ENCODE results near the gene CUEDC1. TPM values are rescaled to one million over a fixed set of nuclear protein-coding genes. Genes with fewer than 3 reads are reported as not detected.

The CUEDC1 gene
- total RNA-seq, 1 donor from 2014 or later, result 37.0 TPM

DNA sequence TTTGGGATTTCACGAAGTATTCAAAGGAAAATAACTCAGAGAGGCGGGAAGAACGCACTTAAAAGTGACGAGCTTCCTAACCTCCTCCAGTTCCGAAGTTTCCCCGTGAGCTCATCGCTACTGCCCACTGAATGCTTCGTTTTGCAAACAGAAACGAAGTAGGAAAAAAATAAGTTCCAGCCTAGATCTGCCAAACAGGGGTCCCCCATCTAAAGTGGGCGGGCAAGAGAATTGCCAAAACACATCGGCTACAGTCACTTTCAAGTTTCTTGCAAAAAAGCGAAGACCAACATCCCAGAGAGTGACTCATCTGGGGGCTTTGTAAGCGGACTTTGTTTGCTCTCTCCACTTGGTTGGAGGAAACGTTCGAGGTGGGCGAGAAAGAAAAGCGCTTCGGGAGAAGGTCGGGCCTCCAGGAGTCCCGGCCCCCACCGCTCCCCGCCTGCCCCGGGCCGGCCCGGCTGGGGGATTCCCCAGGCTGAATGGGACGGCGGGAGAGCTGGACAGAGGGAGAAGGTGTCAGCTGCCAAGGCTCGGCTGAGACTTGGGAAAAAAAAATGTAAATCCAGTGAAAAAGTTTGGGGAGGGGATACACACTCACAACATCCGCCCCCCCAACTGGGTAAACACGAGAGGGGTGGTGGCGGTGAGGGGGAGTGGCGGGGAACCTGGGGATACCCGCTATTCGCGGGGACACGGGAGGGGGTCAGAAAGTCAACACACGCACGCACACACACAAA is 31.8 kb upstream of the CUEDC1 start:
- Mint-ChIP-seq H3K27ac (peak overlapping the region; percentile 98), H3K4me1 (peaks cover 62% of the 10 kb centered on the region), H3K27me3 (ENCODE audit: low read depth) (no peaks in the 10 kb centered on the region), H3K36me3 (peaks cover 7% of the 10 kb centered on the region), H3K4me3 (peak overlapping the region; percentile 89), H3K9me3 (no peaks in the 10 kb centered on the region)
- TF ChIP-seq, protein P1, sequence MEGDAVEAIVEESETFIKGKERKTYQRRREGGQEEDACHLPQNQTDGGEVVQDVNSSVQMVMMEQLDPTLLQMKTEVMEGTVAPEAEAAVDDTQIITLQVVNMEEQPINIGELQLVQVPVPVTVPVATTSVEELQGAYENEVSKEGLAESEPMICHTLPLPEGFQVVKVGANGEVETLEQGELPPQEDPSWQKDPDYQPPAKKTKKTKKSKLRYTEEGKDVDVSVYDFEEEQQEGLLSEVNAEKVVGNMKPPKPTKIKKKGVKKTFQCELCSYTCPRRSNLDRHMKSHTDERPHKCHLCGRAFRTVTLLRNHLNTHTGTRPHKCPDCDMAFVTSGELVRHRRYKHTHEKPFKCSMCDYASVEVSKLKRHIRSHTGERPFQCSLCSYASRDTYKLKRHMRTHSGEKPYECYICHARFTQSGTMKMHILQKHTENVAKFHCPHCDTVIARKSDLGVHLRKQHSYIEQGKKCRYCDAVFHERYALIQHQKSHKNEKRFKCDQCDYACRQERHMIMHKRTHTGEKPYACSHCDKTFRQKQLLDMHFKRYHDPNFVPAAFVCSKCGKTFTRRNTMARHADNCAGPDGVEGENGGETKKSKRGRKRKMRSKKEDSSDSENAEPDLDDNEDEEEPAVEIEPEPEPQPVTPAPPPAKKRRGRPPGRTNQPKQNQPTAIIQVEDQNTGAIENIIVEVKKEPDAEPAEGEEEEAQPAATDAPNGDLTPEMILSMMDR (IDR thresholded peaks at IDR 0.05; ENCODE audit: unreplicated experiment), result no peak
- DNase-seq (ENCODE audit: low spot score in 2 of 2, unreplicated experiment in 2 of 2), result peak; percentile 32 to 60

DNA sequence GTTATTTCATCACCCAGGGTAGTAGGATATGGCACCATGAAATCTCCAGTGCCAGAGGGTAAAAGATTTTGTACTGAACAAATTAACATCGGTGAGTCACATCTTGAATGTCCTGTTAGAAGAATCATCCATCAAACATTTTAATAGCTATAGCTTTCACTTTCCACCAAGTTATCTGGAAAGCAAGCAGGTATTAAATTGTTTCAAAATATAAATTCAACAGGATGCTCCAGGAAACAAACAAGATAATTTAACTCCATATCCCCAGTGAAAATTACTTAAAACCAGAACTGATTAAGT is 30.4 kb upstream of the CUEDC1 start:
- H3K36me3 Mint-ChIP-seq, result peaks cover 9% of the 10 kb centered on the region
- no peak for DNase-seq (ENCODE audit: low spot score in 2 of 2, unreplicated experiment in 2 of 2)
- peaks cover 69% of the 10 kb centered on the region for H3K4me1 Mint-ChIP-seq
- H3K9me3 Mint-ChIP-seq, result no peaks in the 10 kb centered on the region
- H3K27ac Mint-ChIP-seq, result peak overlapping the region; percentile 90
- TF ChIP-seq, protein P1 (IDR thresholded peaks at IDR 0.05; ENCODE audit: unreplicated experiment), result no peak
- no peaks in the 10 kb centered on the region for H3K27me3 Mint-ChIP-seq (ENCODE audit: low read depth)
- H3K4me3 Mint-ChIP-seq, result peak overlapping the region; percentile 46

DNA sequence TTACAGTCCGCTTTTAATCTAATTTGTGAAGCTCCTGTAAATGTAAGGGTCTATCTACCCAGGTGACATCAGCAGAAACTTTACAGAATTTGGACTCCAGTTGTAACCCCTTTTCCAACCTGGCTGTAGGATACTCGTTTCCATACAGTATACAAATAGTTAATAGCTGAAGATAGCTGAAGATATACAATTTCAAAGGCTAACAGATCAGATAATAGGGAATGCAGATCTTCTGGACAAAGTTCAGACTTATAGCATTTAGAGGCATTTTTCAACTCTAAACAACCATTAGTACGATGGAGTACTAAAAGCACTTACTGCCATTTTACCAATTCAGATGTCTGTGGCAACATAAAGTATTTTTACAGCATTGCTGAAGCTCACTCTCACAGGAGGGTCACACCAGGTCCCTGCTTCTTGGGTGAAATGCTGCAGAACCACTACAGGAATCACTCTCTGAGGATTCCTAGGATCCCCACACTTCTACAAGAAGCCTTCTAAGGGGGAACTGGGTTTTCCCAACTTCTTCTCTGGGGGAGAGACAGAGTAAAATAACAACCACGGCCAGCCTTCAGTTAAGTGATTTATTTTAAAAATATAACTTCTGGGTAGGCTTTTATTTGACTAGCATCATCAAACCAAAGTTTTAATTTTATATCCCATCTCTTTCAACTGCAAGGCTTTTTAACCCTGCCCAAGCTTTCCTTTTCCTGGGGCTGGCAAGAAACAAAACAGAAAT is 29.9 kb upstream of the CUEDC1 start:
- no peaks in the 10 kb centered on the region for H3K9me3 Mint-ChIP-seq
- no peak for DNase-seq (ENCODE audit: low spot score in 2 of 2, unreplicated experiment in 2 of 2)
- peak overlapping the region; percentile 90 for H3K27ac Mint-ChIP-seq
- TF ChIP-seq, protein P1 (IDR thresholded peaks at IDR 0.05; ENCODE audit: unreplicated experiment), result no peak
- peaks cover 12% of the 10 kb centered on the region for H3K36me3 Mint-ChIP-seq
- peaks cover 69% of the 10 kb centered on the region for H3K4me1 Mint-ChIP-seq
- H3K27me3 Mint-ChIP-seq (ENCODE audit: low read depth), result no peaks in the 10 kb centered on the region
- H3K4me3 Mint-ChIP-seq, result peak overlapping the region; percentile 46

DNA sequence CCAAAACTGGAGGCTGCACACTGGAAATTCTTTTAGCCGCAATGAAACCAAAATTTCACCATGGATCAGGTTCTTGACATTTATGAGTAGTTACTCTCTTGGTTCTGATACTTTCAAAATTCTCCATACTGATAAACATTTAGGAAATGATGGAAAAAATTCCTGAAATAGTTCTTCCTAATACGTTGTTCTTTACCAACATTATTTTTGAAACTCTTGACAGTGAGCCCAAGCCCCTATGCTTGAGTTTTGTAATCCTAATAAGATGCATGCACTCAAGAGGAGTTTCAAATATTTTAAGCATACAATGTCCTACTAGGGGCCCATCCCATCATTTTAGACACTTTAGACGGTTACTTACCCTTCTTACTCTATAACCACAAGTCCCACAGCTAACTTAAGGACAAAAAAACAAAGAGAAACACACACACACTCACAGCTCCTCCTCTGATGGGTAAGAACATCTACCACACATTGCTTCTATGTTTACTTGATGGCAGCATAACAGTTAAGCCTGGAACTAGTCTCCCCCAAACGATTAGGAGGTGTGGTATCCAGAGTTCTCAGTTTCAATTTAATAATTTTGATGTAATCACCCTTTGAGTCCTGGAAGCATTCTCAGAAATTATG is 29.2 kb upstream of the CUEDC1 start:
- TF ChIP-seq, protein P1 (IDR thresholded peaks at IDR 0.05; ENCODE audit: unreplicated experiment), result no peak
- no peaks in the 10 kb centered on the region for H3K9me3 Mint-ChIP-seq
- H3K27ac Mint-ChIP-seq, result peak overlapping the region; percentile 90
- H3K36me3 Mint-ChIP-seq, result peaks cover 12% of the 10 kb centered on the region
- peaks cover 62% of the 10 kb centered on the region for H3K4me1 Mint-ChIP-seq
- H3K4me3 Mint-ChIP-seq, result peak overlapping the region; percentile 46
- DNase-seq (ENCODE audit: low spot score in 2 of 2, unreplicated experiment in 2 of 2), result no peak
- no peaks in the 10 kb centered on the region for H3K27me3 Mint-ChIP-seq (ENCODE audit: low read depth)

DNA sequence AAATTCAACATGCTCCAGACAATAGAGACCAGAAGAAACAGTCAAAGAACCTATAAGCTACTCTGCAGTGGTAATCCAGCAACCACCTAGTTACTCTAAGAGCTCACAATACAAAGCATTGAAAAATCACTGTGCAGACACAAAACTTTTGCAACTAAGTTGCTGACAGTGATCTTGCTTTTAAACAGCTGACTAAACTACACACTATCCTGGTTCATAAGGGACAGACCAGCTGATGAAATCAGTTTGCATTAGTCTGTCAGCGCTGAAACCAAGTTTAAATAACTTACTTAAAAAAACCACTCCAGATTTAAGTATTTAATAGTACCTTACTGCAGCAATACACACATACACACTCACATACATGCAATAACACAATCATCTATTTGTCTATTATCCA is 28.2 kb upstream of the CUEDC1 start:
- H3K36me3 Mint-ChIP-seq, result peaks cover 16% of the 10 kb centered on the region
- no peaks in the 10 kb centered on the region for H3K9me3 Mint-ChIP-seq
- TF ChIP-seq, protein P1 (IDR thresholded peaks at IDR 0.05; ENCODE audit: unreplicated experiment), result no peak
- H3K27me3 Mint-ChIP-seq (ENCODE audit: low read depth), result no peaks in the 10 kb centered on the region
- peak overlapping the region; percentile 13 for H3K27ac Mint-ChIP-seq
- H3K4me1 Mint-ChIP-seq, result peaks cover 54% of the 10 kb centered on the region
- DNase-seq (ENCODE audit: low spot score in 2 of 2, unreplicated experiment in 2 of 2), result no peak
- no peak overlapping the region for H3K4me3 Mint-ChIP-seq

Measured in mesothelial cell of epicardium (in vitro differentiated cells).